Effector memory CD8-positive, alpha-beta T cell (primary cell): ENCODE data around the gene TLN1.

ENCODE experiments used
- ATAC-seq: fragments of 150-1000 bp; cut with Tn5 transposase; replicated peaks from 2 replicates; pipeline ENCODE4 v1.10.0; 2021; ENCODE audit warnings: mild to moderate bottlenecking, moderate library complexity
- DNase-seq, 3 experiments: peaks; one replicate each; pipeline ENCODE4 v3.0.0; 2021
- H3K27ac Mint-ChIP-seq, 2 donors: one replicate each; pipeline ENCODE4 v1.8.0; 2022; ENCODE audit warnings: mild to moderate bottlenecking in 2 of 2, mixed read lengths in 2 of 2, moderate library complexity in 2 of 2
- H3K27me3 Mint-ChIP-seq, 2 donors: one replicate each; pipeline ENCODE4 v1.8.0; 2022; ENCODE audit warnings: mixed read lengths in 2 of 2
- H3K36me3 Mint-ChIP-seq: one replicate; pipeline ENCODE4 v1.8.0; 2022; ENCODE audit warnings: mild to moderate bottlenecking, moderate library complexity, mixed read lengths; ENCODE audit not compliant: insufficient read depth
- H3K4me1 Mint-ChIP-seq, 2 donors: one replicate each; pipeline ENCODE4 v1.8.0; 2022; ENCODE audit warnings: low read depth in 2 of 2, mixed read lengths in 2 of 2
- H3K4me3 Mint-ChIP-seq, 2 donors: one replicate each; pipeline ENCODE4 v1.8.0; 2022; ENCODE audit warnings: mild to moderate bottlenecking in 2 of 2, mixed read lengths in 2 of 2, moderate library complexity in 2 of 2
- H3K9me3 Mint-ChIP-seq, 2 donors: one replicate each; pipeline ENCODE4 v1.8.0; 2022; ENCODE audit warnings: mixed read lengths in 2 of 2

TLN1 gene

GRCh38 chr9:35705372-35705771, 26.6 kb downstream of the TLN1 start:
- DNase-seq (no peak), ATAC-seq (no peak)
- Mint-ChIP-seq H3K4me3 (no peak overlapping the region), H3K27ac (peak overlapping the region in 1 of 2 donors; percentile 13), H3K4me1 (no peaks in the 10 kb centered on the region), H3K9me3 (no peaks in the 10 kb centered on the region), H3K36me3 (peaks cover 61% of the 10 kb centered on the region), H3K27me3 (no peaks in the 10 kb centered on the region)

GRCh38 chr9:35703906-35704672, 27.9 kb downstream of the TLN1 start:
- Mint-ChIP-seq H3K4me1 (no peaks in the 10 kb centered on the region), H3K27me3 (no peaks in the 10 kb centered on the region), H3K27ac (peak overlapping the region in 1 of 2 donors; percentile 14), H3K9me3 (no peaks in the 10 kb centered on the region), H3K4me3 (no peak overlapping the region), H3K36me3 (peaks cover 49% of the 10 kb centered on the region)
- no peak for ATAC-seq
- no peak for DNase-seq

- Mint-ChIP-seq H3K4me3 (no peak overlapping the region), H3K27ac (peak overlapping the region in 1 of 2 donors; percentile 44), H3K9me3 (no peaks in the 10 kb centered on the region), H3K4me1 (no peaks in the 10 kb centered on the region), H3K36me3 (peaks cover 35% of the 10 kb centered on the region), H3K27me3 (no peaks in the 10 kb centered on the region)
- DNase-seq: no peak
- no peak for ATAC-seq
These were observed 29.3 kb downstream of the TLN1 start for GRCh38 chr9:35702696-35703095.

GRCh38 chr9:35700942-35701341, 31.1 kb downstream of the TLN1 start:
- no peak for ATAC-seq
- Mint-ChIP-seq H3K36me3 (peaks cover 18% of the 10 kb centered on the region), H3K9me3 (no peaks in the 10 kb centered on the region), H3K27ac (no peak overlapping the region), H3K4me3 (no peak overlapping the region), H3K4me1 (peaks cover 11 to 13% of the 10 kb centered on the region in 2 donors), H3K27me3 (no peaks in the 10 kb centered on the region)
- DNase-seq: no peak

- no peak overlapping the region for H3K27ac Mint-ChIP-seq
- H3K4me3 Mint-ChIP-seq: no peak overlapping the region
- peaks cover 9% of the 10 kb centered on the region for H3K36me3 Mint-ChIP-seq
- H3K9me3 Mint-ChIP-seq: no peaks in the 10 kb centered on the region
- H3K27me3 Mint-ChIP-seq: no peaks in the 10 kb centered on the region
- DNase-seq (no peak), ATAC-seq (no peak)
- peaks cover 11 to 13% of the 10 kb centered on the region in 2 donors for H3K4me1 Mint-ChIP-seq
These were observed 32.0 kb downstream of the TLN1 start for GRCh38 chr9:35700031-35700430.

GRCh38 chr9:35698231-35698630, 33.8 kb downstream of the TLN1 start:
- Mint-ChIP-seq H3K27me3 (no peaks in the 10 kb centered on the region), H3K36me3 (peaks cover 4% of the 10 kb centered on the region), H3K27ac (no peak overlapping the region), H3K4me1 (peaks cover 11 to 13% of the 10 kb centered on the region in 2 donors), H3K9me3 (no peaks in the 10 kb centered on the region), H3K4me3 (no peak overlapping the region)
- no peak for DNase-seq
- no peak for ATAC-seq

- H3K4me1 Mint-ChIP-seq: peaks cover 11 to 13% of the 10 kb centered on the region in 2 donors
- no peak overlapping the region for H3K4me3 Mint-ChIP-seq
- peaks cover 4% of the 10 kb centered on the region for H3K36me3 Mint-ChIP-seq
- DNase-seq (no peak), ATAC-seq (no peak)
- no peaks in the 10 kb centered on the region for H3K9me3 Mint-ChIP-seq
- no peaks in the 10 kb centered on the region for H3K27me3 Mint-ChIP-seq
- H3K27ac Mint-ChIP-seq: peak overlapping the region; percentile 12 to 75
These were observed 34.5 kb downstream of the TLN1 start for GRCh38 chr9:35697486-35697885.

GRCh38 chr9:35696520-35697215, 35.3 kb downstream of the TLN1 start:
- Mint-ChIP-seq H3K27ac (peak overlapping the region; percentile 12 to 75), H3K36me3 (peaks cover 4% of the 10 kb centered on the region), H3K4me3 (no peak overlapping the region), H3K27me3 (no peaks in the 10 kb centered on the region), H3K4me1 (peaks cover 13% of the 10 kb centered on the region in 2 donors), H3K9me3 (no peaks in the 10 kb centered on the region)
- ATAC-seq (peak; percentile 96), DNase-seq (peak; percentile 48 to 59 (median 53))

- peaks cover 13 to 16% of the 10 kb centered on the region in 2 donors for H3K4me1 Mint-ChIP-seq
- peak overlapping the region in 1 of 2 donors; percentile 75 for H3K27ac Mint-ChIP-seq
- no peaks in the 10 kb centered on the region for H3K9me3 Mint-ChIP-seq
- H3K4me3 Mint-ChIP-seq: no peak overlapping the region
- no peaks in the 10 kb centered on the region for H3K27me3 Mint-ChIP-seq
- no peak for DNase-seq
- no peak for ATAC-seq
- H3K36me3 Mint-ChIP-seq: peaks cover 7% of the 10 kb centered on the region
These were observed 36.0 kb downstream of the TLN1 start for GRCh38 chr9:35695943-35696401.

GRCh38 chr9:35691757-35692301, 40.2 kb downstream of the TLN1 start:
- DNase-seq: no peak
- peak overlapping the region in 1 of 2 donors; percentile 86 for H3K27ac Mint-ChIP-seq

GRCh38 chr9:35691334-35691650, 40.7 kb downstream of the TLN1 start:
- no peak for DNase-seq
- H3K27me3 Mint-ChIP-seq: no peaks in the 10 kb centered on the region
- H3K9me3 Mint-ChIP-seq: no peaks in the 10 kb centered on the region
- ATAC-seq: no peak
- peaks cover 7% of the 10 kb centered on the region for H3K36me3 Mint-ChIP-seq
- peaks cover 2 to 16% of the 10 kb centered on the region in 2 donors for H3K4me1 Mint-ChIP-seq
- peak overlapping the region; percentile 88 to 90 for H3K4me3 Mint-ChIP-seq
- H3K27ac Mint-ChIP-seq: peak overlapping the region; percentile 86

More at GRCh38 chr9:35691757-35692301, 40.2 kb downstream of the TLN1 start:
- Mint-ChIP-seq H3K4me3 (peak overlapping the region; percentile 88 to 90), H3K36me3 (peaks cover 7% of the 10 kb centered on the region), H3K4me1 (peaks cover 7 to 22% of the 10 kb centered on the region in 2 donors), H3K9me3 (no peaks in the 10 kb centered on the region), H3K27me3 (no peaks in the 10 kb centered on the region)
- no peak for ATAC-seq

GRCh38 chr9:35690614-35691333, 41.2 kb downstream of the TLN1 start:
- H3K36me3 Mint-ChIP-seq: peaks cover 7% of the 10 kb centered on the region
- no peaks in the 10 kb centered on the region for H3K9me3 Mint-ChIP-seq
- no peaks in the 10 kb centered on the region for H3K27me3 Mint-ChIP-seq
- peak overlapping the region; percentile 86 for H3K27ac Mint-ChIP-seq
- peak overlapping the region; percentile 88 to 90 for H3K4me3 Mint-ChIP-seq
- ATAC-seq (peak; percentile 52), DNase-seq (peak in 1 of 3 experiments; percentile 14)
- H3K4me1 Mint-ChIP-seq: peaks cover 3 to 16% of the 10 kb centered on the region in 2 donors

GRCh38 chr9:35690294-35690613, 41.7 kb downstream of the TLN1 start:
- H3K36me3 Mint-ChIP-seq: peaks cover 7% of the 10 kb centered on the region
- peaks cover 3 to 16% of the 10 kb centered on the region in 2 donors for H3K4me1 Mint-ChIP-seq
- no peaks in the 10 kb centered on the region for H3K27me3 Mint-ChIP-seq
- DNase-seq (no peak), ATAC-seq (peak; percentile 8)
- peak overlapping the region in 1 of 2 donors; percentile 86 for H3K27ac Mint-ChIP-seq
- H3K4me3 Mint-ChIP-seq: peak overlapping the region; percentile 88 to 90
- no peaks in the 10 kb centered on the region for H3K9me3 Mint-ChIP-seq
